Measurements from ENCODE around the gene PTPRN2.

- TF ChIP-seq CTCF (conservative IDR thresholded peaks at IDR 0.05) (no peak), EZH2 (IDR thresholded peaks at IDR 0.05; ENCODE audit: low read depth) (no peak)
Observed at GRCh38 chr7:157708919-157709295, 878.7 kb downstream of the PTPRN2 start.

All from PC-9 (cell line).